H7 (cell line): Measurements from ENCODE around the gene CD79A. TPM values are rescaled to one million over a fixed set of nuclear protein-coding genes. Genes with fewer than 3 reads are reported as not detected.

Experiments used
- DNase-seq: peaks from one replicate; pipeline ENCODE4 v3.0.0; 2012
- H3K27me3 ChIP-seq: 2 replicates; pipeline ENCODE4 v1.6.0; 2011; ENCODE audit warnings: mild to moderate bottlenecking, low read length; ENCODE audit not compliant: control insufficient read depth, insufficient read depth
- H3K36me3 ChIP-seq: replicated peaks from 2 replicates; pipeline ENCODE4 v1.5.1; 2011; ENCODE audit warnings: low read length; ENCODE audit not compliant: control insufficient read depth, insufficient read depth
- H3K4me3 ChIP-seq: 2 replicates; pipeline ENCODE4 v1.5.1; 2011; ENCODE audit warnings: low read depth, mild to moderate bottlenecking, control low read depth, low read length, moderate library complexity; ENCODE audit not compliant: insufficient read depth
- total RNA-seq: library from RNA; depleted of rRNA; stranded (reverse); fragments of >200 nt; shearing (Covaris generic); gene quantifications from 2 replicates; pipeline ENCODE4 v1.2.3, GENCODE V29; 2014

Gene CD79A
- total RNA-seq, 1 experiment from 2014 or later, result not detected

GRCh38 chr19:41859213-41859617, 17.9 kb upstream of the CD79A start:
- peaks cover 34% of the 10 kb centered on the region for H3K36me3 ChIP-seq
- DNase-seq, result no peak
- no peaks in the 10 kb centered on the region; the same call in 1 of the 2 replicates for H3K27me3 ChIP-seq
- peak overlapping the region; percentile 2; the same call in 1 of the 2 replicates for H3K4me3 ChIP-seq

GRCh38 chr19:41859618-41860418, 17.3 kb upstream of the CD79A start, which contains the start of gene RPS19:
Gene RPS19, plus strand, starts transcription at chr19:41860255. Its CDS starts 520 bp downstream, at chr19:41860775.
- peak; percentile 98 for DNase-seq
- Histone ChIP-seq H3K4me3 (peak within 1 kb of the TSS; percentile 76), H3K27me3 (no peaks in the 10 kb centered on the region; the same call in 1 of the 2 replicates), H3K36me3 (peaks cover 40% of the 10 kb centered on the region)

GRCh38 chr19:41860419-41861115, 16.5 kb upstream of the CD79A start:
- no peak for DNase-seq
- peak overlapping the region; percentile 76 for H3K4me3 ChIP-seq
- H3K27me3 ChIP-seq, result no peaks in the 10 kb centered on the region; the same call in 1 of the 2 replicates
- peaks cover 43% of the 10 kb centered on the region for H3K36me3 ChIP-seq

- H3K36me3 ChIP-seq, result peaks cover 45% of the 10 kb centered on the region
- DNase-seq, result no peak
- H3K27me3 ChIP-seq, result no peaks in the 10 kb centered on the region; the same call in 1 of the 2 replicates
- peak overlapping the region; percentile 76 for H3K4me3 ChIP-seq
Measured at GRCh38 chr19:41861116-41861768, 15.8 kb upstream of the CD79A start.

GRCh38 chr19:41861846-41862245, 15.2 kb upstream of the CD79A start:
- peaks cover 49% of the 10 kb centered on the region for H3K36me3 ChIP-seq
- DNase-seq, result no peak
- H3K27me3 ChIP-seq, result no peaks in the 10 kb centered on the region; the same call in 1 of the 2 replicates
- no peak overlapping the region for H3K4me3 ChIP-seq

GRCh38 chr19:41862445-41862986, 14.6 kb upstream of the CD79A start:
- H3K36me3 ChIP-seq, result peaks cover 51% of the 10 kb centered on the region
- no peak overlapping the region for H3K4me3 ChIP-seq
- no peaks in the 10 kb centered on the region; the same call in 1 of the 2 replicates for H3K27me3 ChIP-seq
- DNase-seq, result no peak

- no peaks in the 10 kb centered on the region for H3K27me3 ChIP-seq
- no peak for DNase-seq
- H3K36me3 ChIP-seq, result peaks cover 57% of the 10 kb centered on the region
- H3K4me3 ChIP-seq, result no peak overlapping the region
Measured at GRCh38 chr19:41863209-41863931, 13.7 kb upstream of the CD79A start.

- peak; percentile 15 for DNase-seq
- Histone ChIP-seq H3K36me3 (peaks cover 66% of the 10 kb centered on the region), H3K4me3 (no peak overlapping the region), H3K27me3 (no peaks in the 10 kb centered on the region)
Measured at GRCh38 chr19:41864374-41864773, 12.7 kb upstream of the CD79A start.

GRCh38 chr19:41866284-41866683, 10.8 kb upstream of the CD79A start:
- Histone ChIP-seq H3K36me3 (peaks cover 73% of the 10 kb centered on the region), H3K4me3 (no peak overlapping the region), H3K27me3 (no peaks in the 10 kb centered on the region)
- DNase-seq, result peak; percentile 29

GRCh38 chr19:41868120-41868988, 8.7 kb upstream of the CD79A start:
- no peaks in the 10 kb centered on the region for H3K27me3 ChIP-seq
- H3K4me3 ChIP-seq, result no peak overlapping the region
- peak; percentile 31 for DNase-seq
- H3K36me3 ChIP-seq, result peaks cover 57% of the 10 kb centered on the region

GRCh38 chr19:41868989-41869300, 8.1 kb upstream of the CD79A start:
- H3K27me3 ChIP-seq, result no peaks in the 10 kb centered on the region
- DNase-seq, result no peak
- H3K36me3 ChIP-seq, result peaks cover 52% of the 10 kb centered on the region
- no peak overlapping the region for H3K4me3 ChIP-seq

GRCh38 chr19:41869374-41869955, 7.6 kb upstream of the CD79A start:
- DNase-seq, result peak; percentile 40
- Histone ChIP-seq H3K4me3 (no peak overlapping the region), H3K36me3 (peaks cover 47% of the 10 kb centered on the region), H3K27me3 (no peaks in the 10 kb centered on the region)

- H3K27me3 ChIP-seq, result no peaks in the 10 kb centered on the region
- peak; percentile 50 for DNase-seq
- H3K4me3 ChIP-seq, result no peak overlapping the region
- peaks cover 40% of the 10 kb centered on the region for H3K36me3 ChIP-seq
Measured at GRCh38 chr19:41870401-41870873, 6.6 kb upstream of the CD79A start.
